CD4-positive, alpha-beta T cell treated with Interleukin-15 for 4 hours (primary cell): ENCODE measurements around the gene SH3TC1.

Experiments used
- DNase-seq: peaks from one replicate; pipeline ENCODE4 v3.0.0-alpha.2; 2020; ENCODE audit warnings: low spot score

The SH3TC1 gene

DNA sequence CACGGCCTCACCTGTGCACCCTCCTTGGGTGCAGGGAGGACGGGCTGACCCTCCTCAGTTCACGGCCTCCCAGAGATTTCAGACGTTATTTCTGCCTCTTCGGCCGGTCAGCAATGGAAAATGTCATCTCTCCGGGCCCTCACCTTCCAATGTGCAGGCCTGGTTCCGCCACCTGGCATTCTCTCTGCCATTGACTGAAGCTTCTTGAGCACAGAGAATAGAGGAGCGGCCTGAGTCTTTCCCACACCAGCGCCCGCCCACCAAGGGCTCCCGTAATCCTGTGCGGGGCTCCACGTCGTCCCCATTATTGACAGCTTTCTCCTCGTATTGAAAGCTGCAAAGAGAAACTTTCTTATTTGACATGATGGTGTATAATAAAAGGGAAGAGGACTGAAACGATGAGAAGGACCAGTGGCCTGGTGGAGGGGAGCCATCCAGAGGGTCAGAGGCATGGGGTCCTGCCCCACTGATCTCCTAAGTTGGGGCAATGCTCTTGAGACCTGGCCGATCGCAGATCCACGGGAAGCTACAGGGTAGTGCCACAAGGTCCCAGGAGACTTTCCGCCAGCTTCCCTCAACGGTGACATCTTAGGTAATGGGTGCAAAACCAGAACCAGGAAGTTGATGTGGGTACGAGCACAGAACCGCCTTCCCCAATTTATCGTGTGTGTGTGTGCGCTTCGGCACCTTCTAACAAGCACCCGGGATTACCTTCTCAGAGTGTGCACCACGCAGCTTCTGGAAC, 91.0 kb downstream of the SH3TC1 start:
- no peak for DNase-seq

- DNase-seq: no peak
Measured at GRCh38 chr4:8290701-8290970, 91.5 kb downstream of the SH3TC1 start.
